H9 (cell line): ENCODE results near the gene DGCR8. TPM values are rescaled to one million over a fixed set of nuclear protein-coding genes. Genes with fewer than 3 reads are reported as not detected.
A peak's percentile ranks its signal among the peaks of the same experiment; 100 is the strongest.

ENCODE experiments used
- DNase-seq: peaks from one replicate; pipeline ENCODE4 v3.0.0-alpha.2; 2017
- H2AFZ ChIP-seq: one replicate; pipeline ENCODE4 v1.6.1; 2013; ENCODE audit warnings: mild to moderate bottlenecking, low read length, control low read depth, moderate library complexity
- H2AK5ac ChIP-seq: 2 replicates; pipeline ENCODE4 v1.6.1; 2013; ENCODE audit warnings: low read length, control low read depth, mixed read lengths; ENCODE audit not compliant: insufficient read length
- H2BK120ac ChIP-seq: one replicate; pipeline ENCODE4 v1.6.1; 2013; ENCODE audit warnings: low read depth, mild to moderate bottlenecking, low read length, control low read depth, inconsistent platforms; ENCODE audit not compliant: poor library complexity, severe bottlenecking
- H2BK12ac ChIP-seq: 2 replicates; pipeline ENCODE4 v1.6.1; 2013; ENCODE audit warnings: low read length, control low read depth, mixed read lengths, low read depth; ENCODE audit not compliant: insufficient read length
- H2BK15ac ChIP-seq: 2 replicates; pipeline ENCODE4 v1.6.1; 2013; ENCODE audit warnings: low read depth, low read length, control low read depth
- H2BK20ac ChIP-seq: one replicate; pipeline ENCODE4 v1.6.1; 2013; ENCODE audit warnings: low read depth, mild to moderate bottlenecking, low read length, control low read depth, inconsistent platforms; ENCODE audit not compliant: poor library complexity, severe bottlenecking
- H2BK5ac ChIP-seq: 2 replicates; pipeline ENCODE4 v1.6.1; 2013; ENCODE audit warnings: low read length, control low read depth, mixed read lengths; ENCODE audit not compliant: insufficient read length
- H3K14ac ChIP-seq: 2 replicates; pipeline ENCODE4 v1.6.1; 2013; ENCODE audit warnings: low read length, control low read depth; ENCODE audit not compliant: insufficient read depth
- H3K18ac ChIP-seq: 2 replicates; pipeline ENCODE4 v1.6.1; 2013; ENCODE audit warnings: low read depth, mild to moderate bottlenecking, mixed read lengths, low read length, control low read depth; ENCODE audit not compliant: insufficient read length
- H3K23ac ChIP-seq: 2 replicates; pipeline ENCODE4 v1.6.1; 2013; ENCODE audit warnings: low read length, control low read depth, mixed read lengths, low read depth; ENCODE audit not compliant: insufficient read length
- H3K23me2 ChIP-seq: 2 replicates; pipeline ENCODE4 v1.6.1; 2013; ENCODE audit warnings: low read depth, mild to moderate bottlenecking, mixed read lengths, low read length, control low read depth; ENCODE audit not compliant: insufficient read length, poor library complexity, severe bottlenecking
- H3K27ac ChIP-seq: 2 replicates; pipeline ENCODE4 v1.5.1; 2013; ENCODE audit warnings: low read length, control low read depth, mixed read lengths, low read depth; ENCODE audit not compliant: insufficient read length
- H3K27me3 ChIP-seq: 2 replicates; pipeline ENCODE4 v1.6.1; 2013; ENCODE audit warnings: low read length, control low read depth, inconsistent platforms; ENCODE audit not compliant: insufficient read depth
- H3K4ac ChIP-seq: 2 replicates; pipeline ENCODE4 v1.6.1; 2013; ENCODE audit warnings: low read depth, mild to moderate bottlenecking, control low read depth, inconsistent platforms, low read length, moderate library complexity
- H3K4me1 ChIP-seq: 2 replicates; pipeline ENCODE4 v1.6.1; 2013; ENCODE audit warnings: low read length, control low read depth, inconsistent platforms; ENCODE audit not compliant: insufficient read depth
- H3K4me2 ChIP-seq: 2 replicates; pipeline ENCODE4 v1.6.1; 2013; ENCODE audit warnings: low read length, control low read depth, mixed read lengths; ENCODE audit not compliant: insufficient read length, insufficient read depth
- H3K56ac ChIP-seq: 2 replicates; pipeline ENCODE4 v1.6.1; 2013; ENCODE audit warnings: low read depth, mild to moderate bottlenecking, mixed read lengths, low read length, control low read depth; ENCODE audit not compliant: insufficient read length
- H3K79me1 ChIP-seq: 2 replicates; pipeline ENCODE4 v1.6.1; 2013; ENCODE audit warnings: low read depth, mild to moderate bottlenecking, moderate library complexity, low read length, control low read depth, inconsistent platforms; ENCODE audit not compliant: insufficient read depth, poor library complexity, severe bottlenecking
- H3K79me2 ChIP-seq: 2 replicates; pipeline ENCODE4 v1.6.1; 2013; ENCODE audit warnings: low read length, control low read depth, inconsistent platforms; ENCODE audit not compliant: insufficient read depth
- H3K9ac ChIP-seq: 2 replicates; pipeline ENCODE4 v1.6.1; 2013; ENCODE audit warnings: low read length, control low read depth, mixed read lengths; ENCODE audit not compliant: insufficient read length; ENCODE audit errors: extremely low read depth
- H3K9me3 ChIP-seq: one replicate; pipeline ENCODE4 v1.6.1; 2013; ENCODE audit warnings: low read depth, low read length, inconsistent platforms; ENCODE audit not compliant: control insufficient read depth
- H3T11ph ChIP-seq: one replicate; pipeline ENCODE4 v1.6.1; 2013; ENCODE audit warnings: mild to moderate bottlenecking, low read length, control low read depth, inconsistent platforms
- H4K20me1 ChIP-seq: one replicate; pipeline ENCODE4 v1.6.1; 2013; ENCODE audit not compliant: control insufficient read depth, insufficient read length, insufficient read depth
- H4K5ac ChIP-seq: 2 replicates; pipeline ENCODE4 v1.6.1; 2013; ENCODE audit warnings: low read depth, mild to moderate bottlenecking, mixed read lengths, low read length, control low read depth; ENCODE audit not compliant: insufficient read length
- H4K8ac ChIP-seq: replicated peaks from 2 replicates; pipeline ENCODE4 v1.6.1; 2013; ENCODE audit warnings: low read length, control low read depth, mixed read lengths, low read depth; ENCODE audit not compliant: insufficient read length
- H4K91ac ChIP-seq: 2 replicates; pipeline ENCODE4 v1.6.1; 2013; ENCODE audit warnings: low read depth, mild to moderate bottlenecking, moderate library complexity, mixed read lengths, low read length, control low read depth; ENCODE audit not compliant: insufficient read length
- H3K27ac Mint-ChIP-seq, 3 experiments: 2 replicates in 2 of 3; 3 replicates in 1 of 3; pipeline ENCODE4 v1.8.0; 2020 to 2021; ENCODE audit warnings: mixed read lengths in 3 of 3, mild to moderate bottlenecking in 1 of 3, moderate library complexity in 1 of 3
- H3K27me3 Mint-ChIP-seq: 2 replicates; pipeline ENCODE4 v1.8.0; 2021; ENCODE audit warnings: low read depth, mild to moderate bottlenecking, moderate library complexity, mixed read lengths
- H3K36me3 Mint-ChIP-seq, 3 experiments: 2 replicates in 2 of 3; 3 replicates in 1 of 3; pipeline ENCODE4 v1.8.0; 2020 to 2021; ENCODE audit warnings: low read depth in 3 of 3, mixed read lengths in 3 of 3; ENCODE audit not compliant: insufficient read depth in 1 of 3
- H3K4me1 Mint-ChIP-seq, 2 experiments: 2 replicates each; pipeline ENCODE4 v1.8.0; 2020; ENCODE audit warnings: mixed read lengths in 2 of 2
- H3K4me3 Mint-ChIP-seq, 2 experiments: 2 replicates in 1 of 2; 3 replicates in 1 of 2; pipeline ENCODE4 v1.8.0; 2020 to 2021; ENCODE audit warnings: mild to moderate bottlenecking in 2 of 2, mixed read lengths in 2 of 2, moderate library complexity in 1 of 2
- H3K9me3 Mint-ChIP-seq, 2 experiments: 2 replicates in 1 of 2; 3 replicates in 1 of 2; pipeline ENCODE4 v1.8.0; 2020; ENCODE audit warnings: mild to moderate bottlenecking in 2 of 2, mixed read lengths in 2 of 2, moderate library complexity in 1 of 2
- CTCF ChIP-seq: fragments of 200-600 bp; sonication (generic); conservative IDR thresholded peaks from 3 replicates; pipeline ENCODE4 v1.8.0; 2021; ENCODE audit warnings: antibody characterized with exemption, mild to moderate bottlenecking
- WGBS: extraction: QIAGEN DNeasy Blood & Tissue Kit; methylation state at CpG from one replicate; pipeline ENCODE4 v1.1.7; 2013; ENCODE audit warnings: missing lambda C conversion rate, low lambda C conversion rate, mixed read lengths; ENCODE audit not compliant: insufficient read length; ENCODE audit errors: extremely low coverage; 5-methylcytosine and 5-hydroxymethylcytosine counted together
- total RNA-seq: library from RNA; stranded (reverse); gene quantifications from 2 replicates; pipeline ENCODE4 v1.2.1, GENCODE V29; 2021

DGCR8 gene
- total RNA-seq, 1 experiment from 2014 or later, result 74.5 TPM

DNA sequence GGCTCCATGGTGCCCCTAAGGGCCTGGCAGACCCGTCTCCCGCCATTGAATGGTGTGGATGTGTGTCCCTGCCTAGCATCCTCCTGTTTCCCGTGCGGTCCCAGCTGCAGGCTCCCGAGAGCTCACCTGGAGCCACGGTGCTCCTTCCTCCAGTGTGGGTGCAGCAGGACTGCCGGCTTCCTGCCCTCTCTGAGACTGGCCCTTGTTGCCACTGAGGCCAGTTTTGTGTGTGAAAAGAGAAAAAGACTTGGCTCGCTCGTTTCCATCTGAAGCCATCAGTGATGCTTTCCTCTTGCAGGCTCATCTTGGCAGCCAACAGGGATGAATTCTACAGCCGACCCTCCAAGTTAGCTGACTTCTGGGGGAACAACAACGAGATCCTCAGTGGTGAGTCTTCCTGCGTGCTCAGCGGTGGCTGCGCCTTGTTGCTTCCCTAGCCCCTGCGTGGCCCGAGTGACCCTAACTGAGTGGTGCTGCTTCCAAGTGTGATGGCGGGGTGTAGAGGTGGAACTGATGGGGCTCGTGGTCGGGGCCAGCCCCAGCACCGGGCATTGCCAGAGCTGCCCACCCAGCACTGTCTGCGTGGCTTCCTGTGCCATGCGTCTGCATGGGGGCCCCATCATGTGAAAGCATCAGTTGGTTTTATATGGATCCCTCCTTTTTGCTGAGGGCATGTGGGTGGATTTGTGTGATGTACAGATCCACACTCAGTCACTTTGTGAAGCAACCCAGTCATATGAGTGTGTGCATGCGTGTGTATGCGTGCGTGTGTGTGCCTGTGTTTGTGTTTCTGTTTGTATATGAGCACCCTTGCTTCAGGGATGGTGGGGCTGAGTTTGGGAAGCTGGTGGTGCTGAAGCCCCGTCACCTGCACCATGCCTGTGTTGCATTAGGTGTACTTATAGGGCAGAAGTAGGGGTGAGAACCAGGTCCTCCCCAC is 36.7 kb upstream of the DGCR8 start:
- no peak for TF ChIP-seq CTCF
- H3K27ac ChIP-seq, result no peak overlapping the region

More for the DNA sequence above, 36.7 kb upstream of the DGCR8 start:
- no peaks in the 10 kb centered on the region for H3K27me3 Mint-ChIP-seq
- no peak overlapping the region for H4K91ac ChIP-seq
- no peak overlapping the region for H3T11ph ChIP-seq
- H4K20me1 ChIP-seq, result no peaks in the 10 kb centered on the region
- no peak overlapping the region for H2BK15ac ChIP-seq
- no peak overlapping the region for H4K8ac ChIP-seq
- H3K36me3 Mint-ChIP-seq, result peaks cover 8 to 22% (median 8%) of the 10 kb centered on the region in 3 experiments; a peak in 6 of 7 replicates
- H3K4ac ChIP-seq, result no peak overlapping the region
- no peak overlapping the region for H2AFZ ChIP-seq
- no peaks in the 10 kb centered on the region; the same call in 1 of the 2 replicates for H3K27me3 ChIP-seq
- H3K14ac ChIP-seq, result no peak overlapping the region
- no peaks in the 10 kb centered on the region for H3K4me1 ChIP-seq
- no peak overlapping the region for H2BK120ac ChIP-seq
- H3K9me3 ChIP-seq, result no peaks in the 10 kb centered on the region
- peaks cover 0 to 6% of the 10 kb centered on the region in 2 experiments; a peak in 2 of 5 replicates for H3K9me3 Mint-ChIP-seq
- no peak overlapping the region for H3K56ac ChIP-seq
- H3K4me3 Mint-ChIP-seq, result no peak overlapping the region
- DNase-seq, result no peak
- no peak overlapping the region for H3K23ac ChIP-seq
- H3K9ac ChIP-seq, result no peak overlapping the region
- no peaks in the 10 kb centered on the region for H3K23me2 ChIP-seq
- peak overlapping the region in 1 of 3 experiments; percentile 58; a peak in 1 of 7 replicates for H3K27ac Mint-ChIP-seq
- H3K4me2 ChIP-seq, result no peak overlapping the region
- no peak overlapping the region for H3K18ac ChIP-seq
- H2BK5ac ChIP-seq, result no peak overlapping the region
- no peaks in the 10 kb centered on the region for H3K79me2 ChIP-seq
- no peaks in the 10 kb centered on the region for H3K79me1 ChIP-seq
- H3K4me1 Mint-ChIP-seq, result no peaks in the 10 kb centered on the region
- no peak overlapping the region for H4K5ac ChIP-seq
- no peak overlapping the region for H2BK12ac ChIP-seq
- no CpG with 5 or more reads among the region's 26 CpGs for WGBS
- H2BK20ac ChIP-seq, result no peak overlapping the region
- H2AK5ac ChIP-seq, result no peak overlapping the region
